Measurements from ENCODE around the gene WASF3. TPM values are rescaled to one million over a fixed set of nuclear protein-coding genes. Genes with fewer than 3 reads are reported as not detected.

Gene WASF3
- total and polyA plus RNA-seq, 12 donors: 2.7 to 13.6 (median 8.8) TPM

- ATAC-seq: no peak
- H3K27ac ChIP-seq: no peak overlapping the region
- H3K4me1 ChIP-seq: no peaks in the 10 kb centered on the region
- TF ChIP-seq CTCF (IDR thresholded peaks at IDR 0.05): no peak
- intact Hi-C loops (cut with DNase I): no loop called here
- DNase-seq: no peak
- no peaks in the 10 kb centered on the region for H3K36me3 ChIP-seq
- no peak overlapping the region for H3K4me3 ChIP-seq
- H3K9me3 ChIP-seq: peaks cover 0 to 6% (median 0%) of the 10 kb centered on the region in 11 donors
- H3K27me3 ChIP-seq: peaks cover 0 to 15% (median 4%) of the 10 kb centered on the region in 7 donors
- WGBS, 2 donors: 73 to 90% methylated on average over 5 of the region's 5 CpGs
Observed at GRCh38 chr13:26522571-26522970, 34.9 kb upstream of the WASF3 start.

- Histone ChIP-seq H3K9me3 (peaks cover 0 to 6% (median 0%) of the 10 kb centered on the region in 11 donors), H3K27ac (no peak overlapping the region), H3K4me3 (no peak overlapping the region), H3K36me3 (no peaks in the 10 kb centered on the region), H3K4me1 (no peaks in the 10 kb centered on the region), H3K27me3 (peaks cover 0 to 18% (median 4%) of the 10 kb centered on the region in 7 donors)
- intact Hi-C loops (cut with DNase I): no loop called here
- ATAC-seq (no peak), DNase-seq (no peak)
- TF ChIP-seq CTCF (IDR thresholded peaks at IDR 0.05): no peak
- WGBS, 2 donors: 92 to 93% methylated on average over 6 of the region's 6 CpGs
Observed at GRCh38 chr13:26523007-26523406, 34.5 kb upstream of the WASF3 start.

- ATAC-seq (no peak), DNase-seq (no peak)
- no peaks in the 10 kb centered on the region for H3K36me3 ChIP-seq
- TF ChIP-seq CTCF (IDR thresholded peaks at IDR 0.05): no peak
- H3K9me3 ChIP-seq: peaks cover 0 to 6% (median 0%) of the 10 kb centered on the region in 11 donors
- no peak overlapping the region for H3K4me3 ChIP-seq
- peaks cover 0 to 10% (median 4%) of the 10 kb centered on the region in 7 donors for H3K27me3 ChIP-seq
- no peak overlapping the region for H3K27ac ChIP-seq
- intact Hi-C loops (cut with DNase I): no loop called here
- no peaks in the 10 kb centered on the region for H3K4me1 ChIP-seq
Observed at GRCh38 chr13:26525528-26525927, 32.0 kb upstream of the WASF3 start.

- no peak for DNase-seq
- Histone ChIP-seq H3K4me1 (no peaks in the 10 kb centered on the region), H3K36me3 (no peaks in the 10 kb centered on the region), H3K4me3 (no peak overlapping the region), H3K9me3 (no peaks in the 10 kb centered on the region), H3K27me3 (peaks cover 0 to 10% (median 0%) of the 10 kb centered on the region in 7 donors), H3K27ac (no peak overlapping the region)
- intact Hi-C loops (cut with DNase I): no loop called here
- WGBS, 2 donors: 67% methylated on average over 2 of the region's 2 CpGs
- no peak for ATAC-seq
- TF ChIP-seq CTCF (IDR thresholded peaks at IDR 0.05): no peak
Observed at GRCh38 chr13:26526702-26527216, 30.7 kb upstream of the WASF3 start.

Measured in heart right ventricle (tissue), 16 donors.